Measurements from ENCODE around the gene SARDH. TPM values are rescaled to one million over a fixed set of nuclear protein-coding genes. Genes with fewer than 3 reads are reported as not detected.

SARDH gene
- total and polyA plus RNA-seq, 2 donors (not counting 1 experiment from before 2014, with no cell fraction given) = 2.5 to 4.8 TPM

DNA sequence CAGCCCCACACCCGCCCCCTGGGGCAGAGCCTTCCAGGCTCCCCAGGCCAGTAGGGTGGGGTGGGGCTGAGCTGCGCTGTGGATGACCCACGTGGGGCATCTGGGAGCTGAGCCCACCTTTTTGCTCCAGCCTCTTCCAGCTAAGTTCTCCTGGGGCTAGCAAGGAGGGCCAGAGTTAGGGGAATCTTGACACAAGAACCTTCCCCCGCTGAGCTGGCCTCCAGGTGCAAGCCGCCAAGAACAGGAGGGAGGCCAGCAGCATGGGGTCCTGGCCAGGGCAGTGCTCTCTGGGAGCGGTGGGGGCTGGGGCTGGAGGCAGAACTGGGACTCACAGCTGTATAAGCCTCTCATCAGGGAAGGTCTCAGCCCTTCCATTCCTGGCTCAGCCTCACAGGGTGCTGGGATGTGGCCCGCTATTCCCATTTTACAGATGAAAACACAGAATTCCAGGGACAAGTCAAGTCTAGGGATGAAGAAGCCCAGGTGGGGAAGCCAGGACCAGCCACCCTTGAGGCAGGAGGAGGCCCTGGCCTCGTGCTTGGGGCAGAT is 21.5 kb downstream of the SARDH start:
- TF ChIP-seq EZH2 (IDR thresholded peaks at IDR 0.05; ENCODE audit: low read length, missing control alignments) = no peak
- TF ChIP-seq, protein P1, sequence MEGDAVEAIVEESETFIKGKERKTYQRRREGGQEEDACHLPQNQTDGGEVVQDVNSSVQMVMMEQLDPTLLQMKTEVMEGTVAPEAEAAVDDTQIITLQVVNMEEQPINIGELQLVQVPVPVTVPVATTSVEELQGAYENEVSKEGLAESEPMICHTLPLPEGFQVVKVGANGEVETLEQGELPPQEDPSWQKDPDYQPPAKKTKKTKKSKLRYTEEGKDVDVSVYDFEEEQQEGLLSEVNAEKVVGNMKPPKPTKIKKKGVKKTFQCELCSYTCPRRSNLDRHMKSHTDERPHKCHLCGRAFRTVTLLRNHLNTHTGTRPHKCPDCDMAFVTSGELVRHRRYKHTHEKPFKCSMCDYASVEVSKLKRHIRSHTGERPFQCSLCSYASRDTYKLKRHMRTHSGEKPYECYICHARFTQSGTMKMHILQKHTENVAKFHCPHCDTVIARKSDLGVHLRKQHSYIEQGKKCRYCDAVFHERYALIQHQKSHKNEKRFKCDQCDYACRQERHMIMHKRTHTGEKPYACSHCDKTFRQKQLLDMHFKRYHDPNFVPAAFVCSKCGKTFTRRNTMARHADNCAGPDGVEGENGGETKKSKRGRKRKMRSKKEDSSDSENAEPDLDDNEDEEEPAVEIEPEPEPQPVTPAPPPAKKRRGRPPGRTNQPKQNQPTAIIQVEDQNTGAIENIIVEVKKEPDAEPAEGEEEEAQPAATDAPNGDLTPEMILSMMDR (conservative IDR thresholded peaks at IDR 0.05 in 1 of 2, IDR thresholded peaks at IDR 0.05 in 1 of 2; ENCODE audit: low read depth in 1 of 2, low read length in 2 of 2) = no peak
- Histone ChIP-seq H3K9ac (ENCODE audit: insufficient read depth, low read length) (no peak overlapping the region), H3K27me3 (ENCODE audit: control insufficient read depth, insufficient read depth, low read length) (no peaks in the 10 kb centered on the region), H3K27ac (ENCODE audit: insufficient read depth, low read length) (no peak overlapping the region), H3K9me3 (ENCODE audit: control insufficient read depth, insufficient read depth, low read depth, low read length) (no peaks in the 10 kb centered on the region), H3K79me2 (ENCODE audit: control insufficient read depth, insufficient read depth, low read length) (no peaks in the 10 kb centered on the region), H3K36me3 (ENCODE audit: control insufficient read depth, insufficient read depth, low read length) (no peaks in the 10 kb centered on the region), H3K4me1 (ENCODE audit: control insufficient read depth, extremely low read depth, insufficient read depth, low read length) (peaks cover 20% of the 10 kb centered on the region), H3K4me3 (replicated peaks in 1 of 4; ENCODE audit: control extremely low read depth in 1 of 4, insufficient read depth in 1 of 4, low read depth in 3 of 4, low read length in 4 of 4) (no peak overlapping the region), H3K4me2 (ENCODE audit: extremely low read depth, insufficient read depth, low read length) (no peak overlapping the region), H2AFZ (ENCODE audit: low read length) (no peak overlapping the region), H4K20me1 (ENCODE audit: control insufficient read depth, extremely low read depth, insufficient read depth, low read length) (no peaks in the 10 kb centered on the region)
- no peak for DNase-seq (ENCODE audit: low read depth in 2 of 2)

DNA sequence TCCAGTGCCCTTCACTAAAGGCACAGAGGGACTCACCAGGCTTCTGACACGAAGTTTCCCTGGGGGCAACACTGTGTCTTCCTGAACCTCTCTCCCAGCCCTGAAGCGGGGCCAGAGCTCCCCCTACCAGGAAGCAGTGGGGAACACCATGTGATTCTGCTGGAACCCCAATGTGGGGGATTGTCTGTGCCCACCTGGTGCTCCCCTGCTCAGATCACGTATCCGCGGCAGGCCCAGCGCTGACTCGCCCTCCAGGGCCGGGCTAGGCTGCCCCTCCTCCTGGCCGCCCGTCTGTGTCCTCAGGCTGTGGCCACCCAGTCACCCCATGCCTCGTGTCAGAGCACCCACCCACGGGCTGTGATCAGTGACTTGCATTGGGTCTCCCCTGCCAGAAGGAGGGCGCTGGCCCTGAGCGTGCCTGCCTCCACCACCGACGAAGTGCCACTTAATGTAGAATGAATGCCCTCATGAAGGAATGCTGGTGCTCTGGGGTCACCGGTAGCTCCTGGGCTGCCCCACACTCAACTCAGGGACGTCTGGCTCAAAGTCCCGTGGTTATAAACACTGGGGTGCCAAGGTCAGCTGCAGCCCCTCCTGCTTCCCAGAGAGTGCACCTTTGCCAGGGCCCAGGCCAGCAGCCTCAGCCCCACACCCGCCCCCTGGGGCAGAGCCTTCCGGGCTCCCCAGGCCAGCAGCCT is 22.1 kb downstream of the SARDH start:
- peak; percentile 31 to 36 for DNase-seq (ENCODE audit: low read depth in 2 of 2)
- Histone ChIP-seq H3K36me3 (ENCODE audit: control insufficient read depth, insufficient read depth, low read length) (no peaks in the 10 kb centered on the region), H2AFZ (ENCODE audit: low read length) (no peak overlapping the region), H4K20me1 (ENCODE audit: control insufficient read depth, extremely low read depth, insufficient read depth, low read length) (no peaks in the 10 kb centered on the region), H3K27ac (ENCODE audit: insufficient read depth, low read length) (peak overlapping the region; percentile 52), H3K79me2 (ENCODE audit: control insufficient read depth, insufficient read depth, low read length) (no peaks in the 10 kb centered on the region), H3K4me1 (ENCODE audit: control insufficient read depth, extremely low read depth, insufficient read depth, low read length) (peaks cover 25% of the 10 kb centered on the region), H3K9me3 (ENCODE audit: control insufficient read depth, insufficient read depth, low read depth, low read length) (no peaks in the 10 kb centered on the region), H3K9ac (ENCODE audit: insufficient read depth, low read length) (peak overlapping the region; percentile 45), H3K4me2 (ENCODE audit: extremely low read depth, insufficient read depth, low read length) (no peak overlapping the region), H3K4me3 (replicated peaks in 1 of 4; ENCODE audit: control extremely low read depth in 1 of 4, insufficient read depth in 1 of 4, low read depth in 3 of 4, low read length in 4 of 4) (no peak overlapping the region), H3K27me3 (ENCODE audit: control insufficient read depth, insufficient read depth, low read length) (no peaks in the 10 kb centered on the region)
- TF ChIP-seq, protein P1 (conservative IDR thresholded peaks at IDR 0.05 in 1 of 2, IDR thresholded peaks at IDR 0.05 in 1 of 2; ENCODE audit: low read depth in 1 of 2, low read length in 2 of 2) = peak; percentile 32 to 52
- no peak for TF ChIP-seq EZH2 (IDR thresholded peaks at IDR 0.05; ENCODE audit: low read length, missing control alignments)

DNA sequence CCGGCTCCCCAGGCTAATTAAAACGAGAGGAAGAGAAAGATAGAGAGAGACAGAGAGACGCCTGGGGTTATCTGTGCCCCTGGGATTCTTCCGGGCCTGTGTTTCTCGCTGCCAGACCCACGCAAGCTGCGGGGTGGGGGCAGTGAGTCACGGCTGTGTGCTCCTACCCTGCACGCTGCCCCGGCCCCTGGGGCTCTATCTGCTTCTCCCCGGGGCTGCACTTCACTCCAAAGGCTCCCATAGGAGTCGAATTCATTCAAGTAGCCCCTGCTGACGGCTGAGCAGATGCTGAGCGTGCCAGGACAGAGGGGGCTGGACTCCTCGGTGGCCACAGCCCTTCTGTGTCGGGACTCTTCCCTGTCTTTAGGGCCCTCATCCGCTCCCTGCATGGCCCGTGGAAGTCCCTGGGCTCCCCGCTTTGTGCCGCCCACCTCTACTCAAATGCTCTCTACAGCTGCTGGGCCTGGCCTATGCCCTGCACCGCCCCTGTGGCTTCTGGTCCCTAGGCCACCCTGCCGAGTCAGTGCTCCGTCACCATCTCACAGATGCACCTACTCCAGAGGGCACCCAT is 22.8 kb downstream of the SARDH start:
- Histone ChIP-seq H3K4me3 (replicated peaks in 1 of 4; ENCODE audit: control extremely low read depth in 1 of 4, insufficient read depth in 1 of 4, low read depth in 3 of 4, low read length in 4 of 4) (no peak overlapping the region), H2AFZ (ENCODE audit: low read length) (no peak overlapping the region), H3K4me2 (ENCODE audit: extremely low read depth, insufficient read depth, low read length) (no peak overlapping the region), H3K27me3 (ENCODE audit: control insufficient read depth, insufficient read depth, low read length) (no peaks in the 10 kb centered on the region), H4K20me1 (ENCODE audit: control insufficient read depth, extremely low read depth, insufficient read depth, low read length) (no peaks in the 10 kb centered on the region), H3K79me2 (ENCODE audit: control insufficient read depth, insufficient read depth, low read length) (no peaks in the 10 kb centered on the region), H3K4me1 (ENCODE audit: control insufficient read depth, extremely low read depth, insufficient read depth, low read length) (peaks cover 25% of the 10 kb centered on the region), H3K27ac (ENCODE audit: insufficient read depth, low read length) (peak overlapping the region; percentile 52), H3K9ac (ENCODE audit: insufficient read depth, low read length) (peak overlapping the region; percentile 45), H3K36me3 (ENCODE audit: control insufficient read depth, insufficient read depth, low read length) (no peaks in the 10 kb centered on the region), H3K9me3 (ENCODE audit: control insufficient read depth, insufficient read depth, low read depth, low read length) (no peaks in the 10 kb centered on the region)
- TF ChIP-seq EZH2 (IDR thresholded peaks at IDR 0.05; ENCODE audit: low read length, missing control alignments) = no peak
- TF ChIP-seq, protein P1 (conservative IDR thresholded peaks at IDR 0.05 in 1 of 2, IDR thresholded peaks at IDR 0.05 in 1 of 2; ENCODE audit: low read depth in 1 of 2, low read length in 2 of 2) = no peak
- DNase-seq (ENCODE audit: low read depth in 2 of 2) = peak; percentile 41 to 57

Data from fibroblast of lung (primary cell).